Testis (tissue), 3 donors: ENCODE measurements around the gene TMEM123. TPM values are rescaled to one million over a fixed set of nuclear protein-coding genes. Genes with fewer than 3 reads are reported as not detected.

Experiments used
- DNase-seq: peaks from one replicate; pipeline ENCODE4 v3.0.0-alpha.2; 2019
- H3K27ac ChIP-seq, 2 donors: fragments of 200-600 bp; sonication (generic); one replicate each; pipeline ENCODE4 v1.5.1; 2019
- H3K27me3 ChIP-seq: fragments of 200-600 bp; sonication (generic); one replicate; pipeline ENCODE4 v1.5.1; 2019
- H3K36me3 ChIP-seq: fragments of 200-600 bp; sonication (generic); one replicate; pipeline ENCODE4 v1.5.1; 2017; ENCODE audit warnings: low read depth; ENCODE audit errors: missing control alignments
- H3K4me1 ChIP-seq: fragments of 200-600 bp; sonication (generic); one replicate; pipeline ENCODE4 v1.5.1; 2019
- H3K4me3 ChIP-seq, 2 donors: fragments of 200-600 bp; sonication (generic); one replicate each; pipeline ENCODE4 v1.5.1; 2017 to 2019
- H3K9me3 ChIP-seq: fragments of 200-600 bp; sonication (generic); one replicate; pipeline ENCODE4 v1.5.1; 2017
- CTCF ChIP-seq, 3 experiments: fragments of 450-650 bp in 2 of 3; fragments of 200-600 bp in 1 of 3; sonication (generic) in 1 of 3; IDR thresholded peaks; one replicate each; pipeline ENCODE4 v1.5.1; 2016 to 2019; ENCODE audit warnings: antibody characterized with exemption in 3 of 3, mild to moderate bottlenecking in 2 of 3, moderate library complexity in 1 of 3
- POLR2A ChIP-seq: fragments of 450-650 bp; IDR thresholded peaks from one replicate; pipeline ENCODE4 v1.6.1; 2017; ENCODE audit warnings: antibody characterized with exemption, mild to moderate bottlenecking, moderate library complexity
- WGBS, 2 donors: methylation state at CpG; one replicate each; pipeline ENCODE4 v1.1.5; 2018; 5-methylcytosine and 5-hydroxymethylcytosine counted together
- intact Hi-C: fragments of 100-400 bp; cut with DNase I; formaldehyde crosslinking; loops from one replicate; pipeline ENCODE4 v1.15.1; 2023; ENCODE audit warnings: low total_unique reads
- polyA plus RNA-seq: library from polyadenylated mRNA; stranded (reverse); fragments of 350-450 nt; fragmentation: Illumina TruSeq; extraction: RNeasy Lipid Tissue Mini Kit (QIAGEN cat#74804); gene quantifications from one replicate; pipeline ENCODE4 v1.2.3, GENCODE V29; 2014; ENCODE audit warnings: low read depth, low replicate concordance; ENCODE audit not compliant: insufficient read depth
- total RNA-seq, 2 donors: library from RNA; depleted of rRNA; stranded (reverse); fragments of >200 nt; gene quantifications; one replicate each; pipeline ENCODE4 v1.2.3, GENCODE V29; 2016

The TMEM123 gene
- total and polyA plus RNA-seq, 3 donors from 2014 or later, result 137 to 218 (median 177) TPM

GRCh38 chr11:102486584-102486983 lies 34.0 kb upstream of the TMEM123 start:
- Histone ChIP-seq H3K27me3 (no peaks in the 10 kb centered on the region), H3K9me3 (no peaks in the 10 kb centered on the region), H3K4me1 (no peaks in the 10 kb centered on the region), H3K27ac (no peak overlapping the region), H3K4me3 (no peak overlapping the region), H3K36me3 (no peaks in the 10 kb centered on the region)
- TF ChIP-seq CTCF (IDR thresholded peaks at IDR 0.05), result no peak
- no peak for TF ChIP-seq POLR2A
- intact Hi-C loops, result no loop called here
- 93 to 94% methylated on average over 2 of the region's 2 CpGs for WGBS, 2 donors
- DNase-seq, result no peak

- 71 to 77% methylated on average over 2 of the region's 2 CpGs for WGBS, 2 donors
- no peaks in the 10 kb centered on the region for H3K36me3 ChIP-seq
- no peak overlapping the region for H3K27ac ChIP-seq
- no peaks in the 10 kb centered on the region for H3K9me3 ChIP-seq
- intact Hi-C loops, result no loop called here
- no peak overlapping the region for H3K4me3 ChIP-seq
- TF ChIP-seq CTCF (IDR thresholded peaks at IDR 0.05), result no peak
- TF ChIP-seq POLR2A, result no peak
- no peaks in the 10 kb centered on the region for H3K4me1 ChIP-seq
- DNase-seq, result no peak
- no peaks in the 10 kb centered on the region for H3K27me3 ChIP-seq
Observed at GRCh38 chr11:102485095-102485722, 32.6 kb upstream of the TMEM123 start.

DNA sequence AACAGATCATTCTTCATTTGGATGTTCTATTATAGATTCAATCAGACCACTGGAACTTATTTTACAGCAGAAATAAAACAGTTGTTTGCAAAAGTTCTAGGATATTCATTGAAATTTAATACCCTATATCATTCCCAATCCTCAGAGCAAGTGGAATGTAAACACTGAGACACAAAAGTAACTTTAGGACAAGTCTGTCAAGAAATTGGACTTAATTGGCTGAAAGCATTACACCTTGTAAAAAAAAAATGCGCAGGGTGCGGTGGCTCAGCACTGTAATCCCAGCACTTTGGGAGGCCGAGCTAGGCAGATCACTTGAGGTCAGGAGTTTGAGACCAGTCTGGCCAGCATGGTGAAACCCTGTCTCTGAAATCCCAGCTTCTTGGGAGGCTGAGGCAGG lies 29.9 kb upstream of the TMEM123 start:
- no peak overlapping the region for H3K4me3 ChIP-seq
- no peak for DNase-seq
- WGBS, 2 donors, result 58 to 96% methylated on average over 2 to 3 of the region's 3 CpGs
- intact Hi-C loops, result no loop called here
- no peak overlapping the region for H3K27ac ChIP-seq
- H3K9me3 ChIP-seq, result no peaks in the 10 kb centered on the region
- no peaks in the 10 kb centered on the region for H3K27me3 ChIP-seq
- H3K4me1 ChIP-seq, result no peaks in the 10 kb centered on the region
- H3K36me3 ChIP-seq, result no peaks in the 10 kb centered on the region
- TF ChIP-seq POLR2A, result no peak
- no peak for TF ChIP-seq CTCF (IDR thresholded peaks at IDR 0.05)

GRCh38 chr11:102479733-102480132 lies 27.2 kb upstream of the TMEM123 start:
- no peaks in the 10 kb centered on the region for H3K36me3 ChIP-seq
- no peak overlapping the region for H3K27ac ChIP-seq
- no peaks in the 10 kb centered on the region for H3K27me3 ChIP-seq
- H3K4me3 ChIP-seq, result no peak overlapping the region
- H3K9me3 ChIP-seq, result no peaks in the 10 kb centered on the region
- 86 to 95% methylated on average over 2 of the region's 2 CpGs for WGBS, 2 donors
- no peaks in the 10 kb centered on the region for H3K4me1 ChIP-seq
- TF ChIP-seq CTCF (IDR thresholded peaks at IDR 0.05) (no peak), POLR2A (no peak)
- intact Hi-C loops, result no loop called here
- no peak for DNase-seq

DNA sequence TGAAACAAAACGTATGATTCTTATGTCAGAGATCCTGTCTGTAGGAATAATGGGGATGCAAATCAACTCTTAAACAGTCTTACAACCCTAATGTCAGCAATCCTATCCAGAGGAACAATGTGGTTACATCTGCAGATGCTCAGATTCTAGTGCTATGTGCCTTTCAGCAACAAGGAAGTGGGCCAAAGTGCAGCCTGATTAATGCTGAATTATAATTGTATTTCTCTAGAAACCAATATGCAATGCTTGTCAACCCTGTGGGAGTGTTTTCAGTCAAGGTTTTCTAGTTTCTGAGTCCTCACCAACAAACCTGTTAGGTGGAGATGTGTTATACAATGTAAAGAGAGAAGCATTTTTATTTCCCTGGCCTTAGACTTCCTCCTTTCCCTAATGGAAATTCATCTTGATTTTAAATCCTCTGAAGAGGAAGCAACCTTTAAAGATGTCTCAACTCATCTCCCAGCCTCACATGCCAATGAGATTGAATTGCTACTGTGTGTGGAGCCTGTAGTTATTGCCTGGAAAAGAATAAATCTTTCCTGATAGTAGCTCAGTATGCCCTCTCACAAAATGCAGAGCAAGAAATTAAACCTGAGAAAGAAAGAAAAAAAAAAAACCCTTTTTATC lies 26.2 kb upstream of the TMEM123 start:
- WGBS, 2 donors, result 67 to 75% methylated on average over 1 of the region's 1 CpG
- no peak for TF ChIP-seq CTCF (IDR thresholded peaks at IDR 0.05)
- no peak for TF ChIP-seq POLR2A
- no peak for DNase-seq
- Histone ChIP-seq H3K27me3 (no peaks in the 10 kb centered on the region), H3K4me3 (no peak overlapping the region), H3K36me3 (no peaks in the 10 kb centered on the region), H3K9me3 (no peaks in the 10 kb centered on the region), H3K27ac (no peak overlapping the region), H3K4me1 (no peaks in the 10 kb centered on the region)
- intact Hi-C loops, result no loop called here
